Sigmoid colon (tissue), 4 donors: ENCODE measurements around the gene RGSL1.

Experiments used
- CTCF ChIP-seq, 4 experiments: fragments of 450-650 bp in 3 of 4; fragments of 200-600 bp in 1 of 4; IDR thresholded peaks; one replicate each; pipeline ENCODE4 v1.5.1; 2016 to 2019; ENCODE audit warnings: antibody characterized with exemption in 4 of 4, mild to moderate bottlenecking in 3 of 4, moderate library complexity in 2 of 4
- EP300 ChIP-seq, 4 donors: sonication (generic); formaldehyde crosslinking; IDR thresholded peaks; one replicate each; pipeline ENCODE4 v1.6.1; 2017; ENCODE audit warnings: antibody characterized with exemption in 4 of 4
- POLR2A ChIP-seq, 2 donors: fragments of 450-650 bp; IDR thresholded peaks; one replicate each; pipeline ENCODE4 v1.6.1; 2016; ENCODE audit warnings: antibody characterized with exemption in 2 of 2, mild to moderate bottlenecking in 2 of 2, moderate library complexity in 2 of 2
- POLR2AphosphoS5 ChIP-seq, 4 donors: sonication (generic); formaldehyde crosslinking; IDR thresholded peaks; one replicate each; pipeline ENCODE4 v1.6.1; 2017; ENCODE audit warnings: antibody characterized with exemption in 4 of 4

DNA sequence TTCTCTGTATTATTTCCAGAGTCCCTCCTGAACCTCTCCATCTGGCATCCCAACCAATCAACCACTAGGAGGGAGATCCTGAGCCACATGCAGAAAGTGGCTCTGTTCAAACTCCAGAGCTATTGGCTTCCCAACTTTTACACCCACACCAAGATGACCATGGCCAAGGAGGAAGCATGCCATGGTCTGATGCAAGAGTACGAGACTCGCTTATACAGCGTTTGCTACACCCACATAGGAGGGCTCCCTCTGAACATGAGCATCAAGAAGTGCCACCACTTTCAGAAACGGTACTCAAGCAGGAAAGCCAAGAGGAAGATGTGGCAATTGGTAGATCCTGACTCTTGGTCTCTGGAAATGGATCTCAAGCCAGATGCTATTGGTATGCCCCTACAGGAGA, 23.6 kb downstream of the RGSL1 start:
- TF ChIP-seq CTCF (IDR thresholded peaks at IDR 0.05) (no peak), POLR2A (IDR thresholded peaks at IDR 0.05) (no peak), POLR2AphosphoS5 (IDR thresholded peaks at IDR 0.05) (no peak), EP300 (IDR thresholded peaks at IDR 0.05) (no peak)
